GM12892 (cell line): ENCODE results near the gene ANKRD29.
"Not testable (repeated sequence)": the region's sequence is repeated elsewhere in the genome, so short reads cannot be mapped to it uniquely, and the experiment has no call there.

Source experiments
- DNase-seq: peaks from one replicate; pipeline ENCODE4 v3.0.0; 2011; ENCODE audit not compliant: insufficient read length
- FAIRE-seq: peaks from 2 replicates; lab custom pipeline; 2011; peaks lifted over from hg19 to GRCh38; lab: Jason Lieb, UNC
- POLR2A ChIP-seq: IDR thresholded peaks from 2 replicates; pipeline ENCODE4 v1.6.1; 2011; ENCODE audit warnings: low read depth, low read length, control low read depth
- POLR2AphosphoS5 ChIP-seq: IDR thresholded peaks from 2 replicates; pipeline ENCODE4 v1.6.1; 2011; ENCODE audit warnings: low read depth, low read length, control low read depth
- TAF1 ChIP-seq: IDR thresholded peaks from 2 replicates; pipeline ENCODE4 v1.6.1; 2011; ENCODE audit warnings: low read depth, mild to moderate bottlenecking, control low read depth, low read length, borderline replicate concordance

The ANKRD29 gene

DNA sequence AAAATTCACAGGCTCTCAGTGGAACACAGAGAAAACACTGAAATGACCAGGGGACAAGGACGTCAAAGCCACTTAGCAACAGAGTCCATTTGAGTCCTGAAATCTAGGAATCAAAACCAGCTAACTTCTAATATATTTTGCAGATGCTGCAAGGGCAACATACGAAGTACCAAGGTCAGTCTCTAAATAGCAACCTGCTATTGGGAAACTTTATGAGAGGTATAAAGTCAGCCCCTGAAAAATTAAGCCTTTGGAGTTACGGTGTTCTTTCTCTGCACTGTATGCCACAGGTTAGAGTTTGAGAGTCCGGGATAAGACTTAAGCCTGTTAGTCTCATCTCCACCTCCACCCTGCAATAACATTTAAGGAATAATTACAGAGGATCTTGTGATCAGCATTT is 89.7 kb downstream of the ANKRD29 start:
- no peak for FAIRE-seq
- TF ChIP-seq POLR2AphosphoS5 (no peak), TAF1 (no peak), POLR2A (no peak)
- no peak for DNase-seq

GRCh38 chr18:23572570-23572969 is 90.1 kb downstream of the ANKRD29 start:
- TF ChIP-seq POLR2A (no peak), TAF1 (no peak), POLR2AphosphoS5 (no peak)
- no peak for DNase-seq
- FAIRE-seq: no peak

- FAIRE-seq (no peak), DNase-seq (no peak)
- TF ChIP-seq POLR2A (no peak), POLR2AphosphoS5 (no peak), TAF1 (no peak)
Observed at GRCh38 chr18:23572012-23572411, 90.7 kb downstream of the ANKRD29 start.

GRCh38 chr18:23570912-23571504 is 91.7 kb downstream of the ANKRD29 start:
- TF ChIP-seq TAF1 (no peak), POLR2A (no peak), POLR2AphosphoS5 (no peak)
- FAIRE-seq (no peak), DNase-seq (no peak)

DNA sequence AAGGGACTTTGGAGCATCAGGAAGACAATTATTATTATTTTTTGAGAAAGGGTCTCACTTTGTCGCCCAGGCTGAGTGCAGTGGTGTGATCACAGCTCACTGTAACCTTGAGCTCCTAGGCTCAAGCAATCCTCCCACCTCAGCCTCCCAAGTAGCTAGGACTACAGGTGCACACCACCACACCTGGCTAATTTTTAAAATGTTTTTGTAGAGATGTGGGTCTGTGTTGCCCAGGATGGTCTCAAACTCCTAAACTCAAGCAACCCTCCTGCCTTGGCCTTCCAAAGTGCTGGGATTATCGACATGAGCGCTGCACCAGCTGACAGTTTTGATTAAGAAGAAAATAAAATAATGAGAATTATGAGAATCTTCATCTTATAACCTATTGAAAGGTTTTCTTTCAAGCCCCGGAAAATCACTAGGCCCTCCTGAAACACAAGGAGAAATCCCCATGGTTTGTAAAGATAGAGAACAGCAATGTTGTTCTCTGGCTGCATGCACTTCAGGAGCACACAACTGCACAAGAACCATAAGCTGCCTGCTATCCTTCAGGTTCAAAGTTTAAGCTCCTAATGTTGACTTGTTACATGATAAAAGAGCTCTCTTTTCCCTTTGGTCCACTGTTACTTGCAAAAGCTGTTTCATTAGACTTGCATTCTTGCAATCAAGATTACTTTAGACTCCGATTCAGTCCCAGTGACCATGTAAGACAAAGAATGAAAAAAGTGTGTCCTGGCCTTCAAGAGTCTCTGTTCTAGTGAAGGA is 93.2 kb downstream of the ANKRD29 start:
- TF ChIP-seq POLR2AphosphoS5: no peak
- no peak for TF ChIP-seq POLR2A
- TF ChIP-seq TAF1: no peak
- FAIRE-seq (no peak), DNase-seq (no peak)

DNA sequence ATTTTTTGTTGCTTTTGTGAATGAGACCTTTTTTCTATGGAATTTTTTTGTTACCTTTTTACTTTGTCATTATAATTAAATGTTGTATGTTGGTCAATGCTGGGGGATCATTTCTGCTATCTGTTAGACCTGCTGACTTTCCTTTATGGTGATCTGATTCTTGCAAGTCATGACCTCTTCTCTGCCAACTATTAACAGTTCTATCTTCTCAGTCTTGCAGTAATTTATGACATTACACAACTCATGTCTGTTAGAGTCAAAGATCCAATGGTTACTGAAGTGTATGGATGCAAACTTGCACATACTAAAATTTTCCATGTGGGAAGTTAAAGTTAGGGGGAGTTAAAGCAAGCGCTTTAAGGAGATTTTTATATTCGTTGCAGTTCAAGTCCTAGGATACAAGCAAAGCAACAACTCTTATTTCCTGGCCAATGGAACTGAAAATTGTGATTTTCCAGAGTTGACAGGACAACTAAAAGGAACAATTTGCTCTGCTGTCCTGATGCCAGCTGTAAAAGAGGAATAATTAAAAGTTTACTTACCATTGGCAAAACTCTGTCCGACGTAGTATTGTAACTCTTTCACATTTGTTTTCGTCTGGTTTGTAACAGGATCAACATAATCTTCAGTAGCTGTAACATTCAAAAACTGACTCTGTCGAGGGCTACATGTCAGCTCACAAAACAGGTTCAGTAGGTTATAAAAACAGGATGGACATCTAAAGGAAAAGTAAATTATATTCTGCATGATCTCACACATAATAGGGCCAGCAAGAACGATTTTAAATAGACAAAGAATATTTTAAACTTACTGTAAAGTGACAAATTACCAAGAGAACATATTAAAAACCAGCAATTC is 94.2 kb downstream of the ANKRD29 start:
- TF ChIP-seq TAF1 (no peak), POLR2A (no peak), POLR2AphosphoS5 (no peak)
- DNase-seq (no peak), FAIRE-seq (no peak)

GRCh38 chr18:23567671-23568070 is 95.0 kb downstream of the ANKRD29 start:
- no peak for TF ChIP-seq POLR2AphosphoS5
- no peak for TF ChIP-seq TAF1
- DNase-seq (no peak), FAIRE-seq (no peak)

DNA sequence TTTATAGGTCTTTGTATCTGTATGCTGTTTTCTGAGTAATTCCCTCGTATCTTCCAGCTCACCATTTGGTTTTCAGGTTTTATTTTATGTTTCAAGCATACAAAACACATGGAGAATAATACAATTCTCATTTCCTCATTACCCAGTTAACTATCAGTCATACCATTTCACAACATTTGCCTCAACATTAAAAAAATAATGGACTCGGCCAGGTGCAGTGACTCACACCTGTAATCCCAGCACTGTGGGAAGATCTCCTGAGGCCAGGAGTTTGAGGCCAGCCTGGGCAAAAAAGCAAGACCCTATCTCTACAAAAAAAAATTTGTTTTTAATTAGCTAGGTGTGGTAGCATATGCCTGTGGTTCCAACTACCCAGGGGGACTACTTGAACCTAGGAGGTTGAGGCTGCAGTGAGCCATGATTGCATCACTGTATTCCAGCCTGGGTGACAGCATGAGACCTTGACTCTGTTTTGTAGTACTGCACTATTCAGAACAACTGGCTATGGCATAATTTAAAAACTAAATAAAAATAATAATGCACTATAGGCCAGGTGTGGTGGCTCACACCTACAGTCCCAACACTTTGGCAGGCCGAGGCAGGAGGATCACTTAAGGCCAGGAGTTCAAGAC is 96.7 kb downstream of the ANKRD29 start:
- no peak for DNase-seq
- TF ChIP-seq POLR2AphosphoS5: no peak
- no peak for FAIRE-seq

- FAIRE-seq (no peak), DNase-seq (no peak)
- TF ChIP-seq TAF1: no peak
- no peak for TF ChIP-seq POLR2AphosphoS5
- no peak for TF ChIP-seq POLR2A
Observed at GRCh38 chr18:23563377-23564043, 99.2 kb downstream of the ANKRD29 start.

- no peak for DNase-seq
- FAIRE-seq: no peak
- TF ChIP-seq POLR2AphosphoS5 (no peak), TAF1 (no peak), POLR2A (no peak)
Observed at GRCh38 chr18:23560186-23560585, 102.5 kb downstream of the ANKRD29 start.

DNA sequence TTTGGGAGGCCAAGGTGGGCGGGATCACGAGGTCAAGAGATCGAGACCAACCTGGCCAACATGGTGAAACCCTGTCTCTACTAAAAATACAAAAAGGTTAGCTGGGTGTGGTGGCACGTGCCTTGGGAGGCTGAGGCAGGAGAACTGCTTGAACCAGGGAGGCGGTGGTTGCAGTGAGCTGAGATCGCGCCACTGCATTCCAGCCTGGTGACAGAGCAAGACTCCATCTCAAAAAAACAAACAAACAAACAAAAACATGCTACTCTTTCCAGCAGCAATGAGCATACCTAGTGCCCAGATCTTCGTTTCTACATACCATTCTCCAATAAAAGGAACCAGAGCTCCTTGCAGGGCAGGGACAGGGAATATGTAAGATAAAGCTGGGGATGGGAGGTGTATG is 105.2 kb downstream of the ANKRD29 start:
- FAIRE-seq, DNase-seq: not testable (repeated sequence)
